GM12865 (cell line): ENCODE measurements around the gene LRRN4.
"Not testable (repeated sequence)": the region's sequence is repeated elsewhere in the genome, so short reads cannot be mapped to it uniquely, and the experiment has no call there.

Source experiments
- DNase-seq: peaks from one replicate; pipeline ENCODE4 v3.0.0; 2010; ENCODE audit warnings: low read depth
- H3K4me3 ChIP-seq: 2 replicates; pipeline ENCODE4 v1.5.1; 2011; ENCODE audit warnings: mild to moderate bottlenecking, low read depth, low read length, control low read depth
- CTCF ChIP-seq: IDR thresholded peaks from 2 replicates; pipeline ENCODE4 v1.5.1; 2011; ENCODE audit warnings: low read length, control low read depth, low read depth, inconsistent platforms; ENCODE audit not compliant: insufficient read depth; ENCODE audit errors: missing control alignments

LRRN4 gene

DNA sequence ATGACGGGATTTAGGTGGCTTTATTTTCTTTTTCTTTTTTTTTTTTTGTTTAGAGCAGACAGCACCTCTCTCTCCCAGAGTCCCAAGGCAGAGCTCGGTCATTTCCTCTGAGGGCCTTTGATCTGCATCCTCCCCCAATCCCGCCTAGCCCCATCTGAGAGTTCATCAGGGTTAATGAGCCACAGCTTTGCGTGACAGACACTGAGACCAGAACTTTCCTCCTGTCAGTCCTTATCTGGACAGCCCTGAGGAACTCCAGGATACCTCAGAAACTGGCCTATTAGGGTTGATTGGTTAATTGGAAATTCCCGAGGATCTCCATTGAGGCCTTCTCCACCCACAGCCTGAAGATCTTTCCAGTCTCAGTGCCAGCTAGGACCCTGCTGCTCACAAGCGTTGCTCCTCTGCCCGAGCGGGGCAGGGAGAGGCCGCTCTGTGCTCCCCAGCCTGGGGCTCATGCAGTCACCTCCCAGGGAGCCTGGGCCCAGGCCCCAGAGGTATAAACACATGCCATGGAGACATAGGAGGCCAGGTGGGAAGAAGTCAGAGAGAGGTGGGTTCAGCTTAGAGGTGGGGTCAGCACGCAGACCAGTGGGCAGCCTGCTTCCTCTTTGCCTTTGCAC is 1.4 kb upstream of the LRRN4 start:
- TF ChIP-seq CTCF, result no peak
- DNase-seq, result peak; percentile 57

GRCh38 chr20:6054689-6055051 is 810 bp upstream of the LRRN4 start:
- H3K4me3 ChIP-seq, DNase-seq: not testable (repeated sequence)

More for the DNA sequence above, 1.4 kb upstream of the LRRN4 start:
- H3K4me3 ChIP-seq, result no peak overlapping the region

- DNase-seq, result no peak
- TF ChIP-seq CTCF, result no peak
- no peak overlapping the region for H3K4me3 ChIP-seq
These were observed 640 bp downstream of the LRRN4 start for GRCh38 chr20:6053064-6053775.

DNA sequence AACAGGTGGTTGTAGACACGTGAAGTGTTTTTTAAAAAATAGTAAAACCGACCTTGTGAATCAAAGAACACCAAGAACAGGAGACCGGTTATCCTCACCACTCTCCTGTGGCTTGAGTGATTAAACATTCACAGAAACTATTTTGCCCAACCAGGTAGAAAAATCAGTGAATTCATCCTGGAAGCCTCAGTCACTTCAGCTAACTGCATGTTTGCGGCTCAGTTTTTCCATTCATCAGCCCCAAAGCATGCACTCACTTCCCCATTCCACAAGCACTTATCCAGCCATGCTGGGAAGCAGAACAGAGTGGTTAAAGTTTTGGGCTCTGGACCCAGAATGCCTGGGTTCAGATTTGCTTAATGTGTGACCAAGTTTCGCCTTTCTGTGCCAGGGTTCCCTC is 2.4 kb downstream of the LRRN4 start:
- H3K4me3 ChIP-seq, result no peak overlapping the region
- no peak for DNase-seq

DNA sequence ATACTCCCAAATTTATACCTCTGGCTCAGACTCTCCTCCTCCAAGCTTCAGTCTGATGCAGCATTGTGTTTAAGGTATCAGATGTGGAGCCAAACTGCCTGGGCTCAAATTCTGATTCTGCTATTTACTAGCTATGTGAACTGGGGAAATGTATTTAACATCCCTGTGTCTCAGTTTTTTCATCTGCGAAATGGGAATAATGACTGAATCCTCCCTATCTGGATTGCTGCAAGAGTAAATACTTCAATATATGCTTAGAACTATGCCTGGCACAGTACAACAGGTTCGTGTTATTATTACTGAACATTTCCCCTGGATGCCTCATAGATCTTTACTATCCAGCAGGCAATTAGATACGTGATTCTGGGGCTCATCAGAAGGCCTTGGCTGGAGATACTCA is 5.5 kb downstream of the LRRN4 start:
- no peak for TF ChIP-seq CTCF
- DNase-seq, result no peak
- H3K4me3 ChIP-seq, result no peak overlapping the region

More for the DNA sequence above, 2.4 kb downstream of the LRRN4 start:
- no peak for TF ChIP-seq CTCF

DNA sequence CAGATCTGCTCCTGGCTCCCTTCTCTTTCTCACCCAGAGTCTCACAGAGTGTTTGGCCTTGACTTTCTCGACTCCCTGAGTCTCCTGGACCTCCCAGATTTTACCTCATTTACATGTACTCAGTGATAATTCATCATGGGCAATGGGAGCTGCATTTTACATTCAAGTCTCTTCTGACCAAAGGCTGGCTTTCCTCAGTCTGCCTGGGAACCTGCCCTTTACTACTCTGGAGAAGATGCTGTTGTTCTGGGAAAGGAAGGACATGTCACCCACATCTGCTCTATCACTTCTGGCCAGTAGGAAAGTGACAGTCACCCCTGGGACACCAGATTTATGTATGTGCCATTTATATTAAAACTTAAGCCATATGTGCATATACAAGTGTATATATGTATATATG is 7.4 kb downstream of the LRRN4 start:
- TF ChIP-seq CTCF, result no peak
- no peak overlapping the region for H3K4me3 ChIP-seq
- no peak for DNase-seq

DNA sequence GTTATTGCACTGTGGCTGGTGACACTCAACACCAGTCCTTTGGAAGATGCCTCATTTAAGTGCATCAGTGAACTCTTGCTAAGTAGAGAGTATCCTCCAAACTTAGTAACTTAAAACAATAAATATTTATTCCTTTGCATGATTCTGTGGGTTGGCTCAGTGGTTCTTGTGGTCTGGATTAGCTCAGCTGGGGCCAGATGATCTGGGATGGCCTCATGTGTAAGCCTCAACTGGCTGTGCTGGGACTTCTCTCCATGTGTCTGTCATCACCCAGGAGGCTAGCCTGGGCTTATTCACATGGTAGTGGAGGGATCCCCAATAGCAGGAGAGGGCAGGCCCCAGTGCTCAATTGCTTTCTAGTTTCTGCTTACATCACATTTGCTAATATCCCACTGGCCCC is 8.3 kb downstream of the LRRN4 start:
- TF ChIP-seq CTCF, result no peak
- DNase-seq, result no peak
- no peak overlapping the region for H3K4me3 ChIP-seq
